Rectal smooth muscle tissue (tissue), 1 donor: Measurements from ENCODE around the gene CACUL1.
A peak's percentile ranks its signal among the peaks of the same experiment; 100 is the strongest.
"Not testable (repeated sequence)": the region's sequence is repeated elsewhere in the genome, so short reads cannot be mapped to it uniquely, and the experiment has no call there.

Source experiments
- H3K27ac ChIP-seq: one replicate; pipeline ENCODE4 v1.7.0; 2013; ENCODE audit warnings: low read depth, low read length, inconsistent platforms
- H3K27me3 ChIP-seq: one replicate; pipeline ENCODE4 v1.7.0; 2013; ENCODE audit warnings: low read length; ENCODE audit not compliant: control insufficient read depth, insufficient read depth
- H3K36me3 ChIP-seq: one replicate; pipeline ENCODE4 v1.7.0; 2013; ENCODE audit warnings: low read length; ENCODE audit not compliant: control insufficient read depth, insufficient read depth
- H3K4me1 ChIP-seq: one replicate; pipeline ENCODE4 v1.7.0; 2013; ENCODE audit warnings: low read length; ENCODE audit not compliant: control insufficient read depth, insufficient read depth
- H3K4me3 ChIP-seq: one replicate; pipeline ENCODE4 v1.7.0; 2013; ENCODE audit warnings: low read length
- H3K9ac ChIP-seq: one replicate; pipeline ENCODE4 v1.7.0; 2013; ENCODE audit warnings: low read length

CACUL1 gene

GRCh38 chr10:118754556-118755423, at the start of gene CACUL1:
TSS of gene CACUL1 (minus strand) at chr10:118754970. CDS start at chr10:118754762, 208 bp downstream.
- Histone ChIP-seq H3K4me3 (peak within 1 kb of the TSS; percentile 84), H3K9ac (peak within 1 kb of the TSS; percentile 95), H3K4me1 (peaks cover 11% of the 10 kb centered on the region), H3K27ac (peak within 1 kb of the TSS; percentile 90), H3K27me3 (no peaks in the 10 kb centered on the region), H3K36me3 (no peaks in the 10 kb centered on the region)

DNA sequence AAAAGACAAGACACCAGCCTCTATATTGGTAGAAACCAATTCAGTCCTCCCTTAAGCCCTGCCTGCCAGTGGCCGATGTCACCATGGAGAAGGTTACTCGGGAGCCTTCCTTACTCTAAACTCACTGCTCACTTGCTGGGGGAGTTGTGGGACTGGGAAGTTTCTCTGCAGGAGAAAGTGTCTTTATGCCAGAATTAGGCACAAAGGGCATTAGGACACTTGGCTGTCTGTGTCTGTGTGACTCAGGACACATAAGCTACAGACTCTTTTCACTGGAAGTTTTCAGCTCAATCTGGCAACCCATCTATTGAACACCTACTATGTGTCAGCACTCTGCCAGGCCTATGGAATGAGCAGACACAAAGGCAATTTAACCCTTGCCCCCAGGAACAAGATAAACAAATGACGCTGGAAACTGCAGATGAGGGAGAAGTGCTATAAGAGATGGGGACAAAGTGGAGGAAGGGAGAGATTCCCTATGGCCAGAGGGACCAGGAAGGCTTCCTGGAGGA, 49.5 kb upstream of the CACUL1 start:
- Histone ChIP-seq H3K9ac (no peak overlapping the region), H3K4me3 (no peak overlapping the region), H3K4me1 (no peaks in the 10 kb centered on the region), H3K36me3 (no peaks in the 10 kb centered on the region), H3K27me3 (no peaks in the 10 kb centered on the region), H3K27ac (no peak overlapping the region)

GRCh38 chr10:118802126-118802793, 47.5 kb upstream of the CACUL1 start:
- H3K9ac ChIP-seq, result no peak overlapping the region
- H3K27ac ChIP-seq, result no peak overlapping the region
- no peaks in the 10 kb centered on the region for H3K36me3 ChIP-seq
- no peaks in the 10 kb centered on the region for H3K27me3 ChIP-seq
- peaks cover 7% of the 10 kb centered on the region for H3K4me1 ChIP-seq
- no peak overlapping the region for H3K4me3 ChIP-seq

DNA sequence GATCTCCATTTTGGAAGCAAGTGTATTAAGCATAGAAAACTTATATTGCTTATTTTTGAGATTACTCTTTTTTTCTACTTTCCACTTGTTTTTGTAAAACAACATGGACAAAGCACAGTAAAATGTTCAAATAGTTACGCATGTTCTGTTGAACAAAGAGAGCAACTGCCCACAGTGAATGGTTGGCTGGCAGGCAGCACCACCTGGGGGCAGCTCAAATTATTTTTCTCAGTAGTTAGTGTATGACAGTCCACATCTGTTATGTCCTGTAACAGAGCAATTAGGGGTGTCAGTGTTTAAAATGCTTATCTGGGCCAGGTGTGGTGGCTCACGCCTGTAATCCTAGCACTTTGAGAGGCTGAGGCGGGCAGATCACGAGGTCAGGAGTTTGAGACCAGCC, 46.1 kb upstream of the CACUL1 start:
- H3K36me3 ChIP-seq, result no peaks in the 10 kb centered on the region
- H3K4me3 ChIP-seq, result no peak overlapping the region
- no peaks in the 10 kb centered on the region for H3K27me3 ChIP-seq
- H3K9ac ChIP-seq, result no peak overlapping the region
- H3K4me1 ChIP-seq, result peaks cover 7% of the 10 kb centered on the region
- no peak overlapping the region for H3K27ac ChIP-seq

GRCh38 chr10:118799777-118800176, 45.0 kb upstream of the CACUL1 start:
- no peak overlapping the region for H3K9ac ChIP-seq
- H3K27ac ChIP-seq, result no peak overlapping the region
- no peaks in the 10 kb centered on the region for H3K36me3 ChIP-seq
- no peak overlapping the region for H3K4me3 ChIP-seq
- H3K4me1 ChIP-seq, result peaks cover 7% of the 10 kb centered on the region
- no peaks in the 10 kb centered on the region for H3K27me3 ChIP-seq

DNA sequence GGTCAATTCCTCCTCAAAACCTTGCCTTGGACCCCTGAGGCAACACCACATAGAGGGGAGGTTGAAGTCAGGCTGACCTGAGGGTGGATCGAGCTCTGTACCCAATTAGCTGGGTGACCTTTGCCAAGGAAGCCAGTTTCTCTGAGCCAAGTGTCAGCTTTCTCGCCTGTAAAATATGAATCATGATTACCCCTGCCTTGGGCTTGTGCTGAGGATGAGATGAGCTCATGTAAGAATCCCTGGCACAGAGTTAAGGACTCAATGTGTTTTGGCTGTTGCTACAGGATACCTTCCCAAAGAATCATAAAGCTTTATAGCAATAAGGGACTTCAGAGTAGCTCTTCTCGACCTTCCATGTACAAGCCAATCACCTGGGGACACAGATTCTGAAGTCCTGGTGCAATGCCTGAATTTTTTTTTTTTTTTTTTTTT, 43.5 kb upstream of the CACUL1 start:
- H3K9ac ChIP-seq, result no peak overlapping the region
- no peak overlapping the region for H3K4me3 ChIP-seq
- H3K4me1 ChIP-seq, result peaks cover 7% of the 10 kb centered on the region
- H3K27ac ChIP-seq, result peak overlapping the region; percentile 41
- H3K27me3 ChIP-seq, result no peaks in the 10 kb centered on the region
- no peaks in the 10 kb centered on the region for H3K36me3 ChIP-seq

GRCh38 chr10:118794971-118795370, 40.2 kb upstream of the CACUL1 start:
- not testable (repeated sequence) for H3K36me3 ChIP-seq, H3K27ac ChIP-seq, H3K4me3 ChIP-seq, H3K9ac ChIP-seq, H3K27me3 ChIP-seq, H3K4me1 ChIP-seq

DNA sequence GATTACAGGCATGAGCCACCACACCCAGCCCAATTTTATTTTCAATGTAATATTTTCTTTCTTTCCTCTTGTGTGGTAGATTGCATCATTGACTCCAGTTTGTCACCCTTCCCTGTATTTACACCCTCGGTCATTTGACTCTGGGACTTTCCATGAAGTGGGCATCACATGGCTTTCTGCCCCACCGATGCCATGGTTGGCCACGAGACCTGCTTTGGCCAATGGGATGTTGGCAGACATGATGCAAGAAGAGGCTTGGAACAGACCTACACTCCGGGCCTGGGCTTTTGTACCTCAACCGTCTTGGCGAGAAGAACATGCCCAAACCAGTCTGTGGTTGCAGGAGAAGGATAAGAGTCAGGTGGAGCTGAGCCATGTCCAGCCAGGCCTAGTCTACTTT, 38.8 kb upstream of the CACUL1 start:
- no peak overlapping the region for H3K27ac ChIP-seq
- H3K9ac ChIP-seq, result no peak overlapping the region
- H3K4me1 ChIP-seq, result peaks cover 5% of the 10 kb centered on the region
- H3K4me3 ChIP-seq, result no peak overlapping the region
- H3K27me3 ChIP-seq, result no peaks in the 10 kb centered on the region
- no peaks in the 10 kb centered on the region for H3K36me3 ChIP-seq

DNA sequence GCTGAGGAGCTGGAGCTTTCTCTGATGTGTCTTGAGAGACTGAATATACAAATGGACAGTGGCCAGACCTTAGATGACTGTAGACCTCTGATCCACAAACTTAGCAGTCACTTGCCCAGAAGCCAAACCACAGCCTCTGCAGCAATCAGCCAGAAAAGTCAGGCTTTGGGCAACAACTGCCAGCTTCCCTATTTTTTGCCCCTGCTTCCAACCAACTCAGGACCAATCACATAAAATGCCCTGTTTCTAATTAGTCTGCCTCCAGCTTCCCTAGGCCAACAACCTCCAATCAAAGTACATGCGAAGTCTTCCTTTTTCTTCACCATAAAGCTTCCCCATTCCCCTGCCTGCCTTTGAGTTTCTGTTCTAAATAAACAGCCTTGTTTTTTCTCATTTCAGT, 37.8 kb upstream of the CACUL1 start:
- no peak overlapping the region for H3K9ac ChIP-seq
- no peaks in the 10 kb centered on the region for H3K4me1 ChIP-seq
- H3K27me3 ChIP-seq, result no peaks in the 10 kb centered on the region
- H3K27ac ChIP-seq, result no peak overlapping the region
- H3K4me3 ChIP-seq, result no peak overlapping the region
- H3K36me3 ChIP-seq, result no peaks in the 10 kb centered on the region

GRCh38 chr10:118790058-118790457, 35.3 kb upstream of the CACUL1 start:
- no peaks in the 10 kb centered on the region for H3K4me1 ChIP-seq
- H3K36me3 ChIP-seq, result no peaks in the 10 kb centered on the region
- H3K27me3 ChIP-seq, result no peaks in the 10 kb centered on the region
- no peak overlapping the region for H3K9ac ChIP-seq
- no peak overlapping the region for H3K4me3 ChIP-seq
- H3K27ac ChIP-seq, result no peak overlapping the region

- Histone ChIP-seq H3K9ac (no peak overlapping the region), H3K27ac (no peak overlapping the region), H3K36me3 (no peaks in the 10 kb centered on the region), H3K27me3 (no peaks in the 10 kb centered on the region), H3K4me3 (no peak overlapping the region), H3K4me1 (no peaks in the 10 kb centered on the region)
Observed at GRCh38 chr10:118785551-118785950, 30.8 kb upstream of the CACUL1 start.

GRCh38 chr10:118783776-118784545, 29.2 kb upstream of the CACUL1 start:
- H3K9ac ChIP-seq, result no peak overlapping the region
- H3K4me3 ChIP-seq, result no peak overlapping the region
- H3K36me3 ChIP-seq, result no peaks in the 10 kb centered on the region
- H3K4me1 ChIP-seq, result no peaks in the 10 kb centered on the region
- H3K27ac ChIP-seq, result no peak overlapping the region
- H3K27me3 ChIP-seq, result no peaks in the 10 kb centered on the region
